WERI-Rb-1 (cell line): Measurements from ENCODE around the gene ATF7IP2.
"Not testable (repeated sequence)": the region's sequence is repeated elsewhere in the genome, so short reads cannot be mapped to it uniquely, and the experiment has no call there.

Experiments used
- DNase-seq: peaks from one replicate; pipeline ENCODE4 v3.0.0-alpha.2; 2020
- H3K27ac ChIP-seq: fragments of 250-450 bp; sonication (Bioruptor Pico); 2 replicates; pipeline ENCODE4 v1.5.1; 2020; ENCODE audit warnings: mild to moderate bottlenecking, moderate library complexity
- H3K27me3 ChIP-seq: fragments of 250-450 bp; sonication (Bioruptor Pico); 2 replicates; pipeline ENCODE4 v1.5.1; 2021; ENCODE audit warnings: mild to moderate bottlenecking, low read depth, moderate library complexity; ENCODE audit not compliant: insufficient read depth, severe bottlenecking
- H3K36me3 ChIP-seq: fragments of 250-450 bp; sonication (Bioruptor Pico); 2 replicates; pipeline ENCODE4 v1.5.1; 2020; ENCODE audit warnings: mild to moderate bottlenecking, moderate library complexity
- H3K4me3 ChIP-seq: 2 replicates; pipeline ENCODE4 v1.5.1; 2011; ENCODE audit warnings: low read depth, mild to moderate bottlenecking, control low read depth, low read length
- H3K9me3 ChIP-seq: fragments of 250-450 bp; sonication (Bioruptor Pico); 2 replicates; pipeline ENCODE4 v1.5.1; 2021; ENCODE audit warnings: mild to moderate bottlenecking, moderate library complexity; ENCODE audit not compliant: severe bottlenecking
- TF ChIP-seq, protein P1 (sequence below): IDR thresholded peaks from 2 replicates; pipeline ENCODE4 v1.5.1; 2011; ENCODE audit warnings: low read depth, mild to moderate bottlenecking, control low read depth, inconsistent platforms, low read length

ATF7IP2 gene

DNA sequence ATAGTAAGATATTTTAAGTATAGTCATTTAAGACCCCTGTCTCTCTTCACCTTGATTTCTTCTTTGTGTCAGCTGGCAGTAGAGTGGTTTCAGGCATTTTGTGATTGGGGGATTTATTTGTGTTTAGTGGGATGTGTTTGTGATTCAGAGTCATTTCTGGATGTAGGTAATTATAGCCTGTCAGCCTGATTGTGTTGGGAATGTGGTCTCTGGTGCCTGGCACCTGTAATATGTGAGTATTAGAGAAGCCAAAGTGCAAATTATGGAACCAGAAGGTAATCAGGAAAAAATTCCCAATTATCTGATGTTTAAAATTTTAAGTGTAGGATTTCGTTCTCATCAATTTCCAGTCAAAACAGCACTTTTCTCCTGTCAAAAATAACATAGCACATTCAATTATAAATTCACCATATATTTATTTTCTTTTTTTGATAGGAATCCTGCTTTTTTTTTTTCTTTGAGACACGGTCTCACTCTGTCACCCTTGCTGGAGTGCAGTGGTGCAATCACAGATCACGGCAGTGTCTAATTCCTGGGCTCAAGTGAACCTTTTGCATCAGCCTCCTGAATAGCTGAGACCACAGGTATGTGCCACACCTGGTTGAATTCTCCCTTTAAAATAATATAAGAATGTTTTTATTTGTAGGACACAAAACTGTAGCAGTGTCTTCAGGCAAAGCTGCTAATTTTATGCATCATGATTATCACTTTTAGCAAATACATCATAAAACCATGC, 42.7 kb downstream of the ATF7IP2 start:
- TF ChIP-seq, protein P1, sequence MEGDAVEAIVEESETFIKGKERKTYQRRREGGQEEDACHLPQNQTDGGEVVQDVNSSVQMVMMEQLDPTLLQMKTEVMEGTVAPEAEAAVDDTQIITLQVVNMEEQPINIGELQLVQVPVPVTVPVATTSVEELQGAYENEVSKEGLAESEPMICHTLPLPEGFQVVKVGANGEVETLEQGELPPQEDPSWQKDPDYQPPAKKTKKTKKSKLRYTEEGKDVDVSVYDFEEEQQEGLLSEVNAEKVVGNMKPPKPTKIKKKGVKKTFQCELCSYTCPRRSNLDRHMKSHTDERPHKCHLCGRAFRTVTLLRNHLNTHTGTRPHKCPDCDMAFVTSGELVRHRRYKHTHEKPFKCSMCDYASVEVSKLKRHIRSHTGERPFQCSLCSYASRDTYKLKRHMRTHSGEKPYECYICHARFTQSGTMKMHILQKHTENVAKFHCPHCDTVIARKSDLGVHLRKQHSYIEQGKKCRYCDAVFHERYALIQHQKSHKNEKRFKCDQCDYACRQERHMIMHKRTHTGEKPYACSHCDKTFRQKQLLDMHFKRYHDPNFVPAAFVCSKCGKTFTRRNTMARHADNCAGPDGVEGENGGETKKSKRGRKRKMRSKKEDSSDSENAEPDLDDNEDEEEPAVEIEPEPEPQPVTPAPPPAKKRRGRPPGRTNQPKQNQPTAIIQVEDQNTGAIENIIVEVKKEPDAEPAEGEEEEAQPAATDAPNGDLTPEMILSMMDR, result no peak
- H3K9me3 ChIP-seq, result no peaks in the 10 kb centered on the region
- no peak for DNase-seq
- H3K36me3 ChIP-seq, result no peaks in the 10 kb centered on the region
- H3K27me3 ChIP-seq, result no peaks in the 10 kb centered on the region
- H3K27ac ChIP-seq, result no peak overlapping the region
- no peak overlapping the region for H3K4me3 ChIP-seq

DNA sequence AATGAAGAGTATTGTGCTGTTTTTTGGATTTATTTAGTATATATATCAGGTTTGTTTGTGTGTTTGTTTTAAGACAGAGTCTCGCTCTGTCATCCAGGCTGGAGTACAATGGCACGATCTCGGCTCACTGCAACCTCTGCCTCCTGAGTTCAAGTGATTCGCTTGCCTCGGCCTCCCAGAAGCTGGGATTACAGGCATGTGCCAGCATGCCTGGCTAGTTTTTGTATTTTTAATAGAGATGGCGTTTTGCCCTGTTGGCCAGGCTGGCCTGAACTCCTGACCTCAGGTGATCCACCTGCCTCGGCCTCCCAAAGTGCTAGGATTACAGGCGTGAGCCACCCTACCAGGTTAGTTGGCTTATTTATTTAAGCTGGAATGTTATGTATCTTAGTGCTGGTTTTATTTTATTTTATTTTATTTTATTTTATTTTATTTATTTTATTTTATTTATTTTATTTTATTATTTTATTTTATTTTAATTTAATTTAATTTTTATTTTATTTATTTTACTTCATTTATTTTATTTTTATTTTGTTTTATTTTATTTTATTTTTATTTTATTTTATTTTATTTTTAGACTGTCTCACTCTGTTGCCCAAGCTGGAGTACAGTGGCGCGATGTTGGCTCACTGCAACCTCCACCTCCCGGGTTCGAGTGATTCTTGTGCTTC, 43.6 kb downstream of the ATF7IP2 start:
- not testable (repeated sequence) for H3K36me3 ChIP-seq, H3K9me3 ChIP-seq, H3K4me3 ChIP-seq, H3K27me3 ChIP-seq, H3K27ac ChIP-seq, DNase-seq

DNA sequence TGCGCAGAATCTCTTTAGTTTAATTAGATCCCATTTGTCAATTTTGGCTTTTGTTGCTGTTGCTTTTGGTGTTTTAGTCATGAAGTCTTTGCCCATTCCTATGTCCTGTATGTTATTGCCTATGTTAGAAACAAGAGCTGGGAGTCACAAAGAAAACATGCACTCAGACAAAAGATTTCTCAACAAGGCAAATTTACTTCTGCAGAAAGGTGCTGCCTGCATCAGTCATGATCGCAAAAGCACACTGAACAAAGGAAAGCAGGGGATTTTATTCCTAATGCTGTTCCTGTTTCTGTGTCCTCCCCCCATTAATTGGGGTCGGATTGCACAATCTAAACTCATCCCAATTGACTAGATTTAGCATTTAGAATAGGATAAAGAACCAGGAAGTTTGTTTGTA, 55.9 kb downstream of the ATF7IP2 start:
- Histone ChIP-seq H3K36me3 (no peaks in the 10 kb centered on the region), H3K27ac (no peak overlapping the region), H3K27me3 (no peaks in the 10 kb centered on the region), H3K4me3 (no peak overlapping the region), H3K9me3 (peaks cover 9% of the 10 kb centered on the region)
- TF ChIP-seq, protein P1, result no peak
- DNase-seq, result no peak

DNA sequence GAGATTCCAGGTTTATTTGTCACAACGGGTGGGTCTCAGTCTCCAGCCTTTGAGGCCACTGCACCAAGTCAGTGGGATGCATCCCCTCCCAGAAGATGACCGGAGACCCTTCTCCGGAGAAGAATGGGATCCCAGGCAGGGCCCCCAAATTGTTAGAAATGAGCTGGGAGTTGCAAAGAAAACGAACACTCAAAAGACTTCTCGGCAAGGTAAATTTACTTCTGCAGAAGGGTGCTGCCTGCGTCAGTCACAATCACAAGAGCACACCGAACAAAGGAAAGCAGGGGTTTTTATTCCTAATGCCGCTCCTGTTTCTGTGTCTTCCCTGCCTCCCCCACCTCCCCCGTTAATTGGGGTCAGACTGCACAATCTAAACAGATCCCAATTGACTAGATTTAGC, 61.4 kb downstream of the ATF7IP2 start:
- no peak for DNase-seq
- Histone ChIP-seq H3K27me3 (no peaks in the 10 kb centered on the region), H3K4me3 (no peak overlapping the region), H3K27ac (no peak overlapping the region), H3K9me3 (peaks cover 25% of the 10 kb centered on the region), H3K36me3 (no peaks in the 10 kb centered on the region)
- TF ChIP-seq, protein P1, result no peak

DNA sequence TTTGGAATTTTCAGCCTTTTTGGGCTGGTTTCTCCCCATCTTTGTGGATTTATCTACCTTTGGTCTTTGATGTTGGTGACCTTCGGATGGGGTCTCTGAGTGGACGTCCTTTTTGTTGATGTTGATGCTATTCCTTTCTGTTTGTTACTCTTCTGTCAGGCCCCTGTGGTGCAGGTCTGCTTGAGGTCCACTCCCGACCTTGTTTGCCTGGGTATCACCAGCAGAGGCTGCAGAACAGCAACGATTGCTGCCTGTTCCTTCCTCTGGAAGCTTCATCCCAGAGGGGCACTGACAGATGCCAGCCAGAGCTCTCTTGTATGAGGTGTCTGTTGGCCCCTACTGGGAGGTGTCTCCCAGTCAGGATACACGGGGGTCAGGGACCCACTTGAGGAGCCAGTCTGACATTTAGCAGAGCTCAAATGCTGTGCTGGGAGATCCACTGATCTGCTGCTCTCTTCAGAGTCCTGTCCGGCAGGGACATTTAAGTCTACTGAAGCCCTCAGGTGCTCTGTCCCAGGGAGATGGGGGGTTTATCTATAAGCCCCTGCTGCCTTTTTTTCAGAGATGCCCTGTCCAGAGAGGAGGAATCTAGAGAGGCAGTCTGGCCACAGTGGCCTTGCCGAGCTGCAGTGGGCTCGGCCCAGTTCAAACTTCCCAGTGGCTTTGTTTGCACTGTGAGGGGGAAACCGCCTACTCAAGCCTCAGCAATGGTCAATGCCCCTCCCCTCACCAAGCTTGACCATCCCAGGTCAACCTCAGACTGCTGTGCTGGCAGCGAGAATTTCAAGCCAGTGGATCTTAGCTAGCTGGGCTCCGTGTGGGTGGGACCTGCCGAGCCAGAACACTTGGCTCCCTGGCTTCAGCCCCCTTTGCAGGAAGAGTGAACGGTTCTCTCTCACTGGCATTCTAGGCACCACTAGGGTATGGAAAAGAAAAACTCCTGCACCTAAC, 66.6 kb downstream of the ATF7IP2 start:
- not testable (repeated sequence) for DNase-seq

DNA sequence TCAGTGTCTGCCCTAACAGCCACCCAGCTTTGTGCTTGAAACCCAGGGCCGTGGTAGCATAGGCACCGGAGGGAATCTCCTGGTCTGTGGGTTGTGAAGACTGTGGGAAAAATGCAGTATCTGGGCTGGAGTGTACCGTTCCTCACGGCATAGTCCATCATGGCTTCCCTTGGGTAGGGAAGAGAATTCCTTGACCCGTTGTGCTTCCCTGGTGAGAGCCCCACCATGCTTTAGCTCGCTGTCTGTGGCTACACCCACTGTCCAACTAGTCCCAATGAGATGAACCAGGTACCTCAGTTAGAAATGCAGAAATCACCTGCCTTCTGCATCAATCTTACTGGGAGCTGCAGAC, 67.3 kb downstream of the ATF7IP2 start:
- Histone ChIP-seq H3K36me3 (no peaks in the 10 kb centered on the region), H3K9me3 (peaks cover 4% of the 10 kb centered on the region), H3K27ac (no peak overlapping the region), H3K4me3 (no peak overlapping the region), H3K27me3 (no peaks in the 10 kb centered on the region)
- TF ChIP-seq, protein P1, result no peak
- no peak for DNase-seq

More for the DNA sequence above, 66.6 kb downstream of the ATF7IP2 start:
- not testable (repeated sequence) for H3K36me3 ChIP-seq, H3K27ac ChIP-seq, H3K27me3 ChIP-seq, H3K4me3 ChIP-seq
- peaks cover 11% of the 10 kb centered on the region for H3K9me3 ChIP-seq
